ENCODE measurements around the gene FAM83D.

- TF ChIP-seq POLR2AphosphoS5 (IDR thresholded peaks at IDR 0.05) = no peak
- TF ChIP-seq CTCF (IDR thresholded peaks at IDR 0.05) = no peak
- no peak for TF ChIP-seq POLR2A (IDR thresholded peaks at IDR 0.05)
- no peak for TF ChIP-seq EP300 (IDR thresholded peaks at IDR 0.05)
These were observed 33.9 kb upstream of the FAM83D start for GRCh38 chr20:38892091-38892981.

Data from sigmoid colon (tissue), 4 donors.